Measurements from ENCODE around the gene DCLK1.
"Not testable (repeated sequence)": the region's sequence is repeated elsewhere in the genome, so short reads cannot be mapped to it uniquely, and the experiment has no call there.

DCLK1 gene

DNA sequence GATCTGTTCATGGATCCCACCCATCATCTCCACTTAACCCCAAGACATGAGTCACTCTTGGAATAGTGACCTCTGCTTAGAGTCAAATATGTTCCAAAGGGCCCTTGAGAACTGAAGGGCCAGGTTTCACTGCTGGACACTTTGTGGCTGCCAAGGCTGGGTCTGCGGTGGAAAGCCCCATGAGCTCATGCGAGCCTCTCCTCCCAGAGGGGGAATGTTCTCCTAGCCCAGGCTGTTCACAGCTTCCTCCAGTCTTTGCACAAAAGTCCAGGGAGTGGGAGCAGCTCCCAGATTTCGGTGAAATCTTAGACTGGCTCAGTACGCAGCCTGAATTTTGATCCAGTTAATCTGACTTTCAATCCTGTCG, 732 bp upstream of the DCLK1 start:
- no peak for DNase-seq (ENCODE audit: low read depth in 2 of 2)

DNA sequence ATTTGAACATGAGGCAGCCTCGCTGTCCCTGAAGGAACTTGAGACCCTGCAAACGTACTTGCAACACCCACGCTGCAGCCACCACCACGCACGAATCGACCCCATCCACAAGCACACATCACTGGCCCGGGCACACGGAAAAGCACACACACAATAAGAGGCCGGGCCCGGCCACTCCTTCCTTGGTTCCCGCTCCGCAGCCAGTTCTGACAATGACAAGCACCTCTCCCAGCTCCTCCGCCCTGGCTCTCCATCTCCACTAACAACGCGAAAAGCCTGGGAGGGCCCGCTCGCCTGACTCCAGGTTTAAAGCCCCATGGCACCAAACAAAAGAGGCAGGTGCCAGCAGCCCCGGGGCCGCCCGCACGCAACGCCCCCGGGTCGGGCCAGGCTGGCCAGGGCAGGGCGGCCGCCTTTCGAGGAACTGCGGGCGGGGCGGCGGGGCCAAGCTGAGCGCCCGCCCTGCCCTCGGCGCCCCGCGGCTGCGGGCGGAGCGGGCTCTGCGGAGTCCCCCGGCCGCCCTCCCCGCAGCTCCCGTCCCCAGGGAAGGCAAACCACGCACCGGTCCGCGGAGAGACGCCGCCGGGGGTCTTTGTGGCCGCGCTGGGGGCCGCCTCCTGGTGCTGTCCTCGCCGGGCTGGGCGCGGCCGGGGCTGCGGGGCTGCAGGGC, 495 bp downstream of the DCLK1 start:
- DNase-seq (ENCODE audit: low read depth in 2 of 2): no peak

DNA sequence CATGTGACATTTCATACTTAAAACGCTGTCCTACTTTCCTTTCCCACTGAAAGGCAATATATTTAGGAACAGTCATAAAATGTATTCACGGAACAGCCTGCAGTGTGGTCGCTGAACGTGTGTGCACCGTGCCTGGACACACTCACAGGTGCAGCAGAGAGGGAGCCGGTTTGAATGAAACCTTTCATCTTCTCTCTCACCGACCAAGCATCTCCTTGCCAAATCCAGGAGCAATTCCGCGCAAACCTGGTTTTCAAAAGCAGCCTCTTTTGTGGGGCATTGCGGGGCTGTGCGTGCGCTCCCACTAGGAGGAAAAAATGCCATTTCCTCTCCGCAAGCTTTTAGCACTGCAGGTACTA, 1.0 kb downstream of the DCLK1 start:
- DNase-seq (ENCODE audit: low read depth in 2 of 2): no peak

DNA sequence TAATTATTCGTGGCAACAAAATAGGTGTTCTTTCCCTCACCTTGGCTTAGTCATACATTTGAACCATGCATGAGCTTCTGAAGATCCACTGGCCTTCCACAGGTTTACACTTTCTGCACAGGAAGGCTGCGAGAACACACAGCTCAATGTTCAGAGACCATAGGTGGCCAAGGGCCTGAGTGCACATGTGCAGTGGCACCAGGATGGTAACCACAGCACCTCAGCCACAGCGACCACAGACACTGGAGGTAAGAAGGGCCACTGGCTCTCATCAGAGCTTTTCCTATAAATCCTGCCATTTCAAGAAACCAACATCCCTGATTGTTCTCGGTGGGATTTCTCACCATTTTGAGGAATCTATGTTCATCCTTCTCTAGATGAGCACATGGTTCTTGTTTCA, 1.6 kb downstream of the DCLK1 start:
- no peak for DNase-seq (ENCODE audit: low read depth in 2 of 2)

DNA sequence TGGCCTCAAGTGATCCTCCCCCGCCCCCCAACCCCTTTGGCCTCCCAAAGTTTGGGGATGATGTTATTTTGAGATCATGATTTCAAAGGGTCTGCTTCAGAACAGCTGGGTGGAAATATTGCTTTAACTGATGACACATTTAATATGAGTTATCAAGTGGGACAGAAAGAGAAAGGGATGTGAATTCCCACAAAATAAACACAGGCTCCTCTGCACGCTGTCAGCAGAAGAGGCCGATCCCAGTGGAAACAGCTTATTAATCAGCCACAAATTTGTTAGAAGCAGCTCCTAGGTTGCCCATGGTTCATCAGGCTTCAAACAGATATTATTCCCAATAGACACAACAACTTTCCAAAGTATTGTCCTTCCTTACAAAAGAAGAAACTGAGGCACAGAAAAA, 4.7 kb downstream of the DCLK1 start:
- no peak for DNase-seq (ENCODE audit: low read depth in 2 of 2)

DNA sequence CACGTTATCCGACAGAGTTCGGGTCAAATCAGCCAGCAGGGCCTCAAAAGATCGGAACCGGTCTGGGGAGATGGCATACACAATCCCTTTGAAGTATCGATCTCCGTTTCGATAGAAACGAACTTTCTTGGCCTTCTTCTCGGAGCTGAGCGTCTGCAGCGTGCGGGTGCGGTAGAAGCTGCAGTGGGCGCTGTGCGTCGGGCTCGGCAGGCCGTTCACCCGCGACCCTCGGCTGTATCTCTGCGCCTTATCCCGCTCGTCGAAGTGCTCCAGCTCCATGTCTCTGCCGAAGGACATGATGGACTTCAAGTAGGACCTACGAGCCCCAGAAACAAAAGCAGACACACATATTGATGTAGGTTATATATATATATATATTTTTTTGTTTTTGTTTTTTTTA, 5.3 kb downstream of the DCLK1 start:
- DNase-seq (ENCODE audit: low read depth in 2 of 2): no peak

DNA sequence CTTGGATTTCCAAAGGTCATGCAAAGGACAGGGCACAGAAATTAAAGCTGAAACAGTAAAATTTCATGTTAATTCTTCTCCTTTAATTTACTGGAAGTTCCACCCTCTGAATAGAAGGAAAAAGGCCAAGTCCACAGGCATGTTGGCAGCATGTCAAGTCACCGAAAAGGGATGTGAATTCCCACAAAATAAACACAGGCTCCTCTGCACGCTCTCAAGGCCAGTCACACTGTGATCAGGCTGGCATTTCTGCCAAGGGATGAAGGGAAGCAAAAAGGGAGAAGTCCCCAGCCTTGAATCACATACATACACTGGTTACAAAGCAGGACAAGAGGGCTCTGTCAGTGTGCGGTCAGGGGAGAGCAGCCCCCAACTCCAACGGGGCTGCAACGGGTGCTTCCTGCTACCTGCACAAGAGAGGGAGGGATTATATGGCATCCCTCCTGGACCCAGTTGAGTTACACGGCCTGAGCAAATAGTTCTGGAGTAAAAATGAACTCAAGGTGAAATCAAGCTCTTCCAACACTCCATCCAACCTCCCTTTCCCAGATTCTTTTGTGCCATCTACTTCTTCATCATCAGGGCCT, 6.9 kb downstream of the DCLK1 start:
- DNase-seq (ENCODE audit: low read depth in 2 of 2): no peak

DNA sequence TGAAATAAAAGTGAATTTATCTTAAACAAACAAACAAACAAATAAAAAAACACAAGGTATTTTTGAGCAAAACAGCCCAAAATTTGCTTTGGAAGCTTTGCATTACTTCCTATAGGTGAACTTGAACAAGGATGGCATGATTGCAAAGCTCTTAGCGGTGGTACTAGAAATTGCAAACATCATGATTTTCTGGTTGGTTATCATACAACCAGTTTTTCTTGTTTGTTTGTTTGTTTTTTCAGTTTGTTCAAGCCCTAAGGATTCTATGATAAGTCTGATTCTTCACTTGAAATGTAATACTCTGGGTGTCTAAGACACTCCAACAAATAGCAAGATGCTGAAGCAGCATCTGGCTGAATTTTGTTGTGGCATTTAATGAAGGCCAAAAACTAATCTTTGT, 15.9 kb downstream of the DCLK1 start:
- DNase-seq (ENCODE audit: low read depth in 2 of 2): no peak

DNA sequence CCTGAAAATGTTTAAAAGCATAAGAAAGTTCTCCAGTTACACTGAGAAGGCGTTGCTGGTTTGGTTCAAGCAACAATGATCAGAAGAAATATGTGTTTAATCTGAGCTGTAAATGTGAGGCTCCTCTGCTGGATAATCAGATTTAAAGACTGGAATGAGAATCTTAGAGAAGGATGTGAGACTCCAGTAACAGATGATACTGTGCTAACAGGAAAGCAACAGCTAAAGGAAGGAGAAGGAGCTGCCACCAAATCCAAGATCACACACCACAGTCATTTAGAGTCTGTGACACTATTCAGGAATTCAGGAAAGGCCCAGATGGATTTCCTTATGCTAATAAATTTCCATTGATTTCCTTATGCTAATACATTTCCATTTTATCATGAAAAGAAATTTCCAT, 16.9 kb downstream of the DCLK1 start:
- no peak for DNase-seq (ENCODE audit: low read depth in 2 of 2)

DNA sequence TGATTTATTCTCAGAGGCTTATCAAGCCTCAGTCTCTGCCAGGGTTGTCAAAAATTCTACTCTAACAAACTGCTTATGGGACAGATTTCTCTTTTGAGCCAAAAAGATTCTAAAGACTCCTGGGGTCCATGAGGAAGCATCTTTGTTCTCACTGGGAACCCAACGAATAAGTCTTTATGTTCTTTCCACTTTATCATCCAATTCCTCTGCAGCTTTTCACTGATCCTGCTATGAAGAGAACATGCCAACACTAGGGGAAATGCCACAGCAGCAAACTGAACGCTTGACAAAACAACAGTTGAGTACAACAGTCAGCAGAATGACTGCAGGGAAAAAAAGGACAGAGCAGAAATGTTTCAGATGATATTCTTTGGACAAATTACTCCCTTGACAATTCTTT, 22.2 kb downstream of the DCLK1 start:
- no peak for DNase-seq (ENCODE audit: low read depth in 2 of 2)

DNA sequence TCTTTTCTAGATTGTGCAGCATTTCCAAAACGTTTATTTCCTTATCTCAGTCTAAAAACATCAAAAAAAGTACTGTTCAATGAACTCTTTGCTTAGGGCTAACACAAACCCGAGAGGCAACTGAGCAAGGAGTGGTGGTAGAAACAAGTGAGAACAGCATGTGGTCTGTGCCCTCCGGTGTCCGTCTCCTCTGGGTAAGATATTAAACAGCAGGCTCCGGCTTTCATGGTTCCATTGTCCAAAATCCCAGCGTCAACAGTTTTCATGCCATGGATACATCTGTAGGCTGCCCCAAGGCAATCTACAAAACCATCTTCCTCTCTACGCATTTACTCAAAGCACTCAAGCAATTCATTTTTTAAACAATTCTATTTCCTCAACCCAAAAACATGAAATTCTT, 22.8 kb downstream of the DCLK1 start:
- no peak for DNase-seq (ENCODE audit: low read depth in 2 of 2)

DNA sequence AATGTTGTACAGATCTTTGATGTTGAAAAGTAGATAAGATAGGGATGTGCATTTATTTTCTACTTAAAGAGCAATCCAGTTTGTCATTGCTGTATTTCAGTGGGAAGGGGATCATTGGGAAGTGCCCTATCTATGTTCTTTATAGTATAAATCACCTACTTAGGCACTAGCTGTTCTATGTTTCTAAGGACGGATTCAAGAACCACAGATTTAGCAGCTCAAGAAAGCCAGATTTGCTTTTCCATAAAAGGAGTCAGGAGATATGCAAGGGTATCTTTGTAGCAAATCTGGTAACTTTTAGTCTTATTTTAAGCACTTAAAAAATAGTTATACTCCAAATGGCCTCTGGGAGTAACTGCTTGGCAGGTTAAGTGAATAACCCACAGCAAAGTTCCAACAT, 23.7 kb downstream of the DCLK1 start:
- DNase-seq (ENCODE audit: low read depth in 2 of 2): no peak

DNA sequence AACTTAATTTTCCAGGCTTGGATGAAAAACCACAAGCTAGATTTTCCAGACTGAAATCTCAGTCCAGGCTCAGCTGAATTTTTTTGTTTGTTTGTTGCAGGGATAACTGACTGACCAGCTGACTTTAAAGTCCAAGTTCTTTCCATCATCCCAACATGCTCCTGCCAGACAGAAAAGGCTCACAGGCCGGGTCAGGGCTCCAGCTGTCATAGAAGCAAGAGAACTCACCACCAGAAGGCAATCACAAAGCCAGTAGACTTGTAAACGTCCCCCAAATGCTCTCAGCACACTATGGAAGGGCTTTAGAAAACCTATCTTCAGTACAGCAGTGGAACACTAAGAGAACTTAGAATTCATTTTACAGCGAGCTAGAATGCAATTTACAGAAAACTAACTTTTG, 25.5 kb downstream of the DCLK1 start:
- no peak for DNase-seq (ENCODE audit: low read depth in 2 of 2)

DNA sequence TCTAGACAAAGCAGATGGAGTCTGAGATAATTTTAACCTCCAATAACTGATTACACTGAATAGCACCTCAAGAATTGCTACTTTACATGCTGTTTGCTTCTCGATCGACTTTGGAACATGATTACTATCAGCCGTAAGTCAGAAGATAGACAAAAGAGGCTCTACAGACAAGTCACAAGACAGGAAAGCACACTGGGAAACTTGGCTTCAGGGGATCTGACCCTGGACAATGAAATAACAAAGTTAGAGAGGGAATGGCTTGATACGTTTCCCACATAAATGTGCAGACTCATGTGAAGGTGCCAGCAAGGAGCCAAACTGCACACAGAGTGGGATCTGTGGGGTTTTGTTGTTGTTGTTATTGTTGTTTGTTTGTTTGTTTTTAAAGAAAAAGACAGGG, 28.5 kb downstream of the DCLK1 start:
- no peak for DNase-seq (ENCODE audit: low read depth in 2 of 2)

DNA sequence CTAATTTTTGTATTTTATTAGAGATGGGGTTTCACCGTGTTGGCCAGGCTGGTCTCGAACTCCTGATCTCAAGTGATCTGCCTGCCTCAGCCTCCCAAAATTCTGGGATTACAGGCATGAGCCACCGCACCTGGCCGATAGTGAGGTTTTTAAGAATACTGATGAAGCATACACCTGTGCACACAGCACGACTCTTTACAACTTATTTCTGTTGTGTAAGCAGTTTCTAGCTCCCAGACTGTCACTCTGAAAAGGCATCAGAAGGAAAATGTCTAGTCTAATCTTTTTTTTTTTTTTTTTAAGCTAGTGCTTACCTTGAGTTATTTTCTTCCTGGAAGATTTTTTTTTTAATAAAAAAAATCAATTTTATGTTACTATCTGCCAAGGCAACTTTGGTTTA, 29.3 kb downstream of the DCLK1 start:
- not testable (repeated sequence) for DNase-seq (ENCODE audit: low read depth in 2 of 2)

DNA sequence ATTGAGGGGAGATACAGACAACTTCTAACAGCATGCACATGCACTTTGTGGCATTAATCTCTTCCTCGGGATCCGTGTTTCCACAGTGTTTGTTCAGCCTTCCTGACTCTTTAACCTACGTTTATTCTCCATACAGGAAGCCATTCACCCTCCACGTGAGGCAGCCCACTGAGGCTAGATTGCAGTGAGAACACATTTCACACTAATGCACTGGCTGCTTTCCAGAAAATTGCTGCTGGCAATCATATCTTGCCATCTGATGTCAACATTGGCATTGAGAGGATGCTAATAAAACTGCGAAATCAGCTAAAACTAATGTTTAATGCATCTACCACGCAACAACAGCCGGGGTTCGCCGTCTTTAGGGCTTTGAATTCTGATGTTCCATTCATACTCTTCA, 30.0 kb downstream of the DCLK1 start:
- no peak for DNase-seq (ENCODE audit: low read depth in 2 of 2)

DNA sequence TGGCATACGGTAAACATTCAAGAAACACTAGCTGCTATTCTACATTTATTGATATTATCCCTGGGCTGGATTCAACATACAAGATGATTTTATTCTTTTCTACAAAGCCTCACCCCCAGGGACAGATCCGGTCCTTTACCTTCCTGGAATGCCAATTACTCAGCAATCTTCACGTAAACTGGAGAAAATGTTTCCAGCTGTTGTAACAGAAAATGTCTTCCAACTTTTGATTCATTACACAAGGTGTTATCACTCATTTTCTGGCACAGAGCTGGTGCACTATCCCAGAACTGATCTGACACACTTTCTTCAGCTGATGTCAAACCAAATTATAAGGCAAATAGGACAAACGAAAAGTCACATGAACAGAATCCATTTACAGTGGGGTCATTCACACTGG, 33.1 kb downstream of the DCLK1 start:
- DNase-seq (ENCODE audit: low read depth in 2 of 2): no peak

DNA sequence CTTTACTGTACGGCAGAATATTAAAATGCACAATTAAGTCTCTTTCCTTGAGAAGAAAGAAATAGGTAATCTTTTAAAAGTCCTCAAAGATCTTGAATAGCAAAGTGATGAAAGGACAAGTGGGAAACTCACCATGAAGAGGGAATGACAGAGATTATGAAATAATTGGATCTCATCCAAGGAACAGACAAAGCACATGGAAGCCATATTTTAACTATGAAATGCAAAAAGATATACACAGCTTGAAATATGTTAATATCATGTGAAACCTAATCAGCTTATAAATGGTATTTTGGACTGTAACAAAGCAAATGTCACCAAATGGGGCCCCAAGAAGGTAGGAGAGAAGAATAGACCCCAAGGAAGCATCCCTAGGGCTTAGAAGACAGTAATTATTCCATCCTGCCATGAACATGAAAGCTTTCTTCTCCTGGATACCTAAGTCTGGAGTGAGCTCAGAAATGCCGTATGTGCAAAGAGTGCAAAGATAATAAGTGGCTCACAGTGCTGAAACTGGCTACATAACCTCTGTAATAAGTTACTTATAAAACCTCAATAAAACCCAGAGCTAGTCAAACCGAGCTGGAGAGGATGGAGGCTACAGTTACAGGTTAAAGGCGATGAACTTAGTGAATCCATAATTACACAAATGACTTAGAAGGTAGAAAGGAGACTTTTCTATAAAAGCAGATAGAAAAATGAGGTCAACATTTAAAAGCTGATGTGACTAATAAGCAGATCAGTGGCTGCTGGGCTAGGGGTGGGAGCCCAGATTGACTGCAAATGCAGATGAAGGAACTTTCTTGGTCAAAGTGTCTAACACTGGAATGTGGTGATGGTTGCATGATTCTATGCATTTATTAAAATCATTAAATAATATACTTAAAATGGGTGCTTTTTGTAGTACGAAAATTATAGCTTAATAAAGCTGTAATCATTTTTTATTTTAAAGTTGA, 34.4 kb downstream of the DCLK1 start:
- DNase-seq (ENCODE audit: low read depth in 2 of 2): no peak

DNA sequence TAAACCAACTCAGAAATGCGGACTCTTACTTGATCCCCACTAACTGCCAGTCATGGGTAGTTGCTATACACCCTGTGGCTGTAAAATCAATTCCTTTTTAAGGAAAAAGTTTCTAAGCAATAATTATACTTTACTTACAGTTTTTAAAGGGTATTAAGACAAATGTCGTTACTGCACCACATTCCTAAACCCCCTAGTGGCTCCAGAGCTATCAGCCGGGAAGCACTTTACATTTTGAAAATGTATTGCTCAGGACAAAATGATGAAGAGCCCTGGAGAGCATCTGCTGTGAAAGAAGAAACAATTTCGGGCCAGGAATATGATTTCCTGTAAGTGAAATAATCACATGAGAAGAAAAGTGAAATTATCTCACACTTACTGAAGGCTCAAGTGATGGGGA, 36.7 kb downstream of the DCLK1 start:
- DNase-seq (ENCODE audit: low read depth in 2 of 2): no peak

DNA sequence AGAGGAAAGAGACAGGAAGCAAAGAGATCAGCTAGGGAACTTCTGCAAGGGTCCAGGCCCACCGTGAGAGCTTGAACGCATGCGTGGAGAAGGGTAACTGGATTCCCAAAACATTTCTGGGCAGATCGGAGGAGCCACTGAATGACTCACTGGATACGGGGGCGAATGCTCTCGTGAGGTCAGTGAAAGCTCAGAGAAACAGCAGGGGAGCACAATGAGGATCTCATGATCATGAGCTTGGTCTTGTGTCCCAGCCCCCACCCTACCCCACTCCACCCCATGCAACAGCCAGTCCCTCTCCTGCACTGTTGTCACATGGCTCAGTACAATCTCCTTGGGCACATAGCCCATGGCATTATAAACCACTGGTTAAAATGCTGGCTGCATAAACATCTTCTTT, 40.6 kb downstream of the DCLK1 start:
- DNase-seq (ENCODE audit: low read depth in 2 of 2): no peak

DNA sequence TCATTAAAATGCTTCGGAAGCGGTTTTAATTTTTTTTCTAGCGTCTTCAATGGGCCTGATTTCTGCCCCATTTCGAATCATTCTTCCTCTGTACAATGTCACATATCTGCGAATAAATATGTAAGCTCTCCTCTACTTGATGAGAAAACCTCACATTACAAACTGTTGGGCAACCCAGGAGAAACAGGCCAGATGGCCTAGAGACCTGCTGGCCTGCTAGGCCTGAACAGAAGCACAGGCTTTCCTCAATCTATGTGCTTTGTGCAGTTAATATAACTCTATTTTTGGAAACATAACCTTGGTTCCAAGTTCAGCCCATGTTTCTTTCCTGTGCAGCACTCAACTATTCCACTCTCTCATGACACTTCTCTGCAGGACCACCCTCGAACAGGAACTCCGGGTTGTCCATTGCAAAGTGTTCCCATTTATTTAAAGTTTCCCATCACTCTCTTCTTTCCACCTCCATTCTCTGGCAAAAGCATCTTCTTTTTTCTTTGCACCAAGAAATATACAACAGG, 42.0 kb downstream of the DCLK1 start:
- DNase-seq (ENCODE audit: low read depth in 2 of 2): no peak

DNA sequence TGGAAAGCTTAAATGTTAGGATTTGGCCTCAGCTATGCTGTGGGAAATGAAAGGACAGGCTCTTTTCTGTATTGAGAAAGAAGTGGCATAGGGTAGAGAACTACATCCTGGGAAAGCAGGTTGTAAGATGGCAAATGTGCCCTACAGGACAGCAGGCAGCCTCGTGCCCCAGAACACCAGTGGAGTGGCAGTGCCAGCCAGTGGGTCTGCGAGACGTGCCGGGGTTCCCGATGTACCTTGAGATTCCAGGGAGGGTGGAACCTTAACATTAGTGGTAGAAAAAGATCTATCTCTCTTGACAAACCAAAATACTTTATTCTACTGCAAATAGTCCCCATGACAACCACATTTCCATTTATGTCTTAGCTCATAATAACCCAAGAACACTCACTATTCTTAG, 42.7 kb downstream of the DCLK1 start:
- DNase-seq (ENCODE audit: low read depth in 2 of 2): no peak

DNA sequence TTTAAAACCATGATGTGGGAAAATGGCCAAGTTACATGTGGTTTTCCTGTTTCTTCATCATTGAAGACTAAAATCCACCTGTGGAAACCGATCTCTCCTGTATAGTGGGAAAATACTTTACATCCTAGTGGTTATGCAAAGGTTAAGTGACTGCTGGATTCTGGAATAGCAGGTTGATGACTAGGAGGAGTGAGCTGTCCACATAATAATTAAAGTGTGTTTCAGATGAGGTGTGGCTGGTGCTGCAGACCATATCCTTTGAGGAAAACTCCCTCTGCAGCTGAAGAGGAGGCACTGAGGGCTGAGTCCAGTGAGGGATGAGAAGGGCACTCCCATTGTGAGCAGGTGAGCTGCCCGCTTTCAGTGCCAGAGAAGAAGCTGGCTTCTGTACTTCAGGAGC, 43.2 kb downstream of the DCLK1 start:
- no peak for DNase-seq (ENCODE audit: low read depth in 2 of 2)
